Medulla oblongata (tissue), 1 donor: ENCODE data around the gene HIRA.

Source experiments
- DNase-seq: peaks from one replicate; pipeline ENCODE4 v3.0.0-alpha.2; 2015; ENCODE audit errors: extremely low spot score

The HIRA gene

DNA sequence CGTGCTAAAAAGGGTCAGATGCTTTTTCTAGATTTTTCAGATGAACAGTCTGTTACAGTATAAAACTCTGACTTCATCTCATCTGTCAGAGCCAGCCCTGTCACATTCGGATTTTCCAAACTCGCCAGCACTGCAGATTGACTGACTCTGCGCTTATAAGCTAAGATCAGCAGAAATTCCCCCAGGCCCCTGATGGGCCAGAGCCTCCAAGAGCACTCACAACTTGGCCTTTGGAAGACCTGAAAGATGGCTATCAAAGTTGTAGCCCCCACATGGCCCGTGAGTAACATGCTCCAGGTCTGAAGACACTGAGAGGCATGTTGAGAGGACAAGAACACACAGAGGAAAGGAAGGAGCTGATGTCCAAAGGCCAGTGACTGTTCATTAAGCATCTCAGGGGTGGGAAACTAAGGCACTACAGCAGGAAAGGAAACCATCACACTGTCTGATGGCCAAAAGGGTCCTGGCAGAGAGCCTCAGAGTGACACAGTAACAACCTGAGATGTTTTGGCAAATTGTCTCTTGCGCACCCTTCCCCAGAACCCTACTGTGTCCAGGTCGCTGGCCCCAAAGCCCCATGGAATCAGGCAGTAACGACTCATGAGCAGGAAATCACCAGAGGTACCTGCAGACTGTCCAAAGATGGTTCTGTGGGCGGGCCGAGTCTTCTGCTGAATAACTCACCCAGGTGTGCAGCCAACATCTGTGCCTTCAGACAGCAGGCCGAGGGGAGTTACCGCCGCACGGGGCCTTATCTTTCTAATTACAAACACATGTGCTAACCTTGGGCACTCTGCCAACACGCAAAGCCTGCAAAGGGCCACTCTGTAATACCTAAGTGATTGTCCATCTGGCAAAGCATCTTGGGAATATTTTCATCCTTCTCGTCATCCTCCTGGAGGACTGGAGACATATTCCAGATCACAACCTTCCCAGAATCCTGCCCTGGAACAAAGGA lies 23.6 kb downstream of the HIRA start:
- no peak for DNase-seq

DNA sequence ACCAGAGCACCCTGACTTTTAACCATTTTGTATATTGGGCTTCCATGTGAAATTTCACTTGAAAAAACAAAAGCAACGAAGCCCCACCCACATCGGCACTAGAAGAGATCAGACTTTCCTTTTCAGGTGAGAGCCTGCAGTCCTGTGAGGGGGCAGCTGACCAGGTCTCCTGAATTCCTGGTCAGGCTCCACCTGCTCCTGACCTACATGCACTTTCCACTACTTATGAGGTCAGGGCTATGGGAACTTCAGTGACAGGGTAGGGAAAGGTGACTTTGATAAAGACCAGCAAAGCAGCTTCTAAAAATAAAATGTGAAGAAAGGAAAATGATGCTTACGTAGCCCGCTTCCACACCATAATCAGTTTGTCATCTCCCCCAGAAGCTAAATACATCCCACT lies 24.7 kb downstream of the HIRA start:
- DNase-seq: no peak

DNA sequence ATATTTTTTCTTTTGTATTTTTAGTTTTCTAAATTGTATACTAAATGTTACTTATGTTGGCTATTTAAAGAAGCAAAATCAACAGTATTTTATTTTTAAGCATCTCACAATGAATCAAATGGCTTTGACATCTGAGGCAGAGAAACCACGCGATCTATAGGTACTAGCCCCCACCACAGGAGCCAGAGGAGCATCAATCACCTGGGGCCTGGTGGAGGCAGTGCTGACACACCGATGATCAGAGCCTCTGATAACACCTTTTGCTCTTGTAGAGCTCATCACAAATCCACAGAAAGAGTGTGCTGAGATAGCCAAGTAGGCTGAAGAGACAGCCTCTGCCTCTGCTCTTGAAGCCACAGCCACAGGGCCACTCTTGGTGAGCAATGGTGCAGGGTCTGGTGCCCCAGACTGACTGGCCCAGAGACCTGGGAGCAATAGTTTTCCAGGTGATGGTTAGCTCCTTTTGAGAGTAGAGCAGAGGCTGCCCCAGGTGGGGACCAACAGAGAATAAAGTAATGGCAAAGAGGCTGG lies 25.2 kb downstream of the HIRA start:
- no peak for DNase-seq

DNA sequence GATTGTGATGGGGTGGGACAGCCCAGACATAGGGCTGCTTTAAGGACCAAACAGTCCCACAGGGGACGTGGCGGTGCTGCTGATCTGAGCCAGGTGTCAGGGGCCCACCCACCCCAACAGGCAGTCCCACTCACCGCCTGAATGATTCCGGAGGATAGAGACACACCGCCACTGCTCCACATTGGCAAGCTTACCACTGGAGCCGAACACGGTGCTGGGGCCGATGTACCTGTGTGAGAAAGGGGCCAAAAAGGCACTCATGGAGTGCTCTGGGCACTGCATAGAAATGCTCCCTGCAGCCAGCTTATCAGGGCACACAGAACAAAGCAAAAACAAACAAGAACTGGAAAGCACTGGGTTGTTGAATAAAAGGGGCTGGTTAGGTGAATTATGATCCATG lies 25.9 kb downstream of the HIRA start:
- no peak for DNase-seq

DNA sequence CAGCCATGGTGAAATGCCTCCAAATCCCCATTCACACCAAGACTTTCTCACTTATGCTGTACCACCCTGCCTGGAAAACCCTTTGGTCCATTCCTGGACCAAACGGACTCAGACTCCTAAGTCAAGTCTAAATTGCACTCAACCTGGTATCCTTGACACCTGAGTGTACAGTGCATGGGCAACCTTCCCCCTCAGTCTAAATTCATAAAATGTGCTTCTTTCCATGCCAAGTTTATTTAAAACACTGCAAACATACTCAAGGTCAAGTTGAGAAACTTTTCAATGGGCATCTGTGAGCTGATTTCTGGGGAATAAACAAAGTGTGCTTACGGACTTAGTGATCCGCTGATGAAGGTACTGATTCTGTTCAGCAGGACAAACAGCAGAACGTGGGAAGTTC lies 26.4 kb downstream of the HIRA start:
- DNase-seq: no peak

DNA sequence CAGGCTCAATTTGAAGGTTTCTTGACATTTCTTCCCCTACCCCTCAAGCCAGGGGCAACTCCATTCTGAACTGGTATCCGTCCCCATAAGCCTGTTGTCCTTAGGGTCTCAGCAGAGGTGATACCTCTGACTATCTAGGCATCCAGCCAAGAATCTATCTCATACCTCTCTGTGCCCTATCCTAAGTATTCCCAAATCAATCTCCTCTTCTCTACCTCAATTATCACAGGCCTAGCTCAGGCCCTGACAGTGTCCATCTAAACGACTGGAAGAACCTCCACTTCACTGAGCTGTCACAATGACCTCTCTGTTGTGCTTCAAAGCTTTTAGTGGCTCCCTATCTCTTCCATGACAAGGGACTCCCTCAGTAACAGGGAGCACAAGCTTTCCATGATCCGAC lies 26.9 kb downstream of the HIRA start:
- DNase-seq: no peak

DNA sequence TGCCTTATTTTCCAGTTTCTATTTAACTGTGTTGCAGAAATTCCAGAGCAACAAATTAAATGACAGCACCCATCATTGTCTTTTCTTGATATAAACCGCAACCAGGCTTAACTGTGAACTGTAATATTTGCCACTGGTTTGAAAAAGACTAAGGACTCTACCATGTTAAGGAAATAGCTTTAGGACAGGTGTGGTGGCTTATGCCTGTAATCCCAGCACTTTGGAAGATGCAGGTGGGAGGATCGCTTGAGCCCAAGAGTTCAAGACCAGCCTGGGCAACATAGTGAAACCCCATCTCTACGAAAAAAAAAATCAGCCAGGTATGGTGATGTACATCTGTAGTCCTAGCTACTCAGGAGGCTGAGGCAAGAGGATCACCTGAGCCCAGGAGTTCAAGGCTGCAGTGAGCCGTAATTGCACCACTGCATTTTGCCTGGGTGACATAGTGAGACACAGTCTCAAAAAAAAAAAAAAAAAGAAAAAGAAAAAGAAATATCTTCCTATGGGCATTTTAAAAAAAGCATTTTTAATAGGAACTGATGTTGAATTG lies 28.8 kb downstream of the HIRA start:
- DNase-seq: no peak

DNA sequence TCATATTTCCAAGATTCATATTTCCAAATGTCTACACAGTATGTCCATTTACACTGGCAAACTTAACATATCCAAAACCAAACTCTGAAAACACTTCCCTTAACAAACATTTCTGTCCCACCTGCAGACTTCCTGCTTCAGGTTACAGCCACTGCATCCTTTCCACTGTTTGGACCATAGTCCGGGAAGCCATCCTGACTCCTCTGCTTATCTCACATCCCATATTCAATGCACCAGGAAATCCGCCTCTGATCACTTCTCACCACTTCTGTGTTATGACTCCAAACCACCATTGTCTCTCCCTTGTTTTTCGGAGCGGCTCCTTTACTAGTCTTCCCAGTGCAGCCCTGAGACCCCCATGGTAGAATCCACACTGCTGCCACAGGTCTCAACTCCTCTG lies 30.1 kb downstream of the HIRA start:
- DNase-seq: no peak

DNA sequence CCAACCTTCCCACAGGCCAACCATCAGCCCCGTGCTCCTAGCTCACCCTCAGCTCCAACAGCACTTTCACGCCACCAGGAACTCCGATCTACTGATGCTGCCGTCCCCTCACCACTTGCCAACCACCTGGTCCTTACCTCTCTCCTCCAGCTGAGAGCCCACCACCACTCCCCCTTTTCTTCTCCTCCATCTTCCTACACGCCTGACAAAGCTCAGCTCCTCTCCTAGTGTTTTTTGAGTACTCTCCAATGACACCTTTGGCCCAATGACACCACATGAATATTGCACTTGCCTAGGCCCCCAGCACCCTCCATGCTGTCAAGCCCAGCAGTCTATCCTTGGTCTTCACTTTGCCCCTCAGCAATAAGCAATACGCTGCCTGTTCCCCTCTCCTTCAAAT lies 30.7 kb downstream of the HIRA start:
- no peak for DNase-seq

DNA sequence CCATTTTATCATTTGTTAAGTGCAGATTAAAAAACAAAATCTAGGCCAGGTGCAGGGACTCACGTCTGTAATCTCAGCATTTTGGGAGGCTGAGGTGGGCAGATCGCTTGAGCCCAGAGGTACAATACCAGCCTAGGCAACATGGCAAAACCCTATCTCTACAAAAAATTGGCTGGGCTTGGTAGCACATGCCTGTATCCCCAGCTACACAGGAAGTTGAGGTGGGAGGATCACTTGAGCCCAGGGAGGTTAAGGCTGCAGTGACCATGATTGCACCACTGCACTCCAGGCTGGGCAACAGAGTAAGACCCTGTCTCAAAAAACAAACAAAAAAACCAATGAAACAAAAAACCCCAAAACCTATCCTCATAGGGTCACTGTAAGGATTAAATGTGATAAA lies 32.9 kb downstream of the HIRA start:
- DNase-seq: no peak

DNA sequence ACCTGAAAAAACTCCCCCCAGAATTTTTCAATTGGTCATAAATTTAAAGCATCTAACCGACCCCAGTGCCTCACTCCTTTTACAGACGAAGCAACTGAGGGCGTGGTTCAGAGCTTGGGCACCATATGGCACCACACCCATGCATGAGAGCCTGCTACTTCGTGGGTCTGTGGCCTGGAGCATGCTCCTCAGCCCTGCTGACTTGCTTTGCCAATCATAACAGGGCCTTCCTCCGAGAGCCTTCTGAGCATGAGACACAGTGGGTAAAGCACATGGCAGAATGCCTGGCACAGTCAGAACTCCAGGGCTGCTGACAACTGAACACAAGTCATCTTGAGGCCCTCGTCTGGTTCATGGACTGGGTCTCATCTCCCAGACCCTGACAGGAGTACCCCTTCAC lies 33.3 kb downstream of the HIRA start:
- DNase-seq: no peak

DNA sequence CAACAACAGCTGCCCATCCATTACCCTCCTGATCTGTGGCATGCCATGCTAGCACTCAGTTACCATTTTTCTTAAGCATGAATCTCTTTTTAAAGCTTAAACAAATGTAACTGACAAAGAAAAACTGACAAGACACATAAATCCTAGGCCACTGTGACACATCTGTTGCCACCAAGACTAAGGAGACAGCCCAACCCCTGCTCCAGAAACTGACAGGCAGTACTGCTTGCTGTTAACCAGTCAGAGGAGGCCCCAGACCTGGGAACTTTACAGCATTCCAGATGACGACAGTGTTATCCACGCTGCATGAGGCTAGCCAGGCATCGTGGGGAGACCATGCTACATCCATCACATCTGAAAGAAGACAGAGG lies 33.8 kb downstream of the HIRA start:
- no peak for DNase-seq

DNA sequence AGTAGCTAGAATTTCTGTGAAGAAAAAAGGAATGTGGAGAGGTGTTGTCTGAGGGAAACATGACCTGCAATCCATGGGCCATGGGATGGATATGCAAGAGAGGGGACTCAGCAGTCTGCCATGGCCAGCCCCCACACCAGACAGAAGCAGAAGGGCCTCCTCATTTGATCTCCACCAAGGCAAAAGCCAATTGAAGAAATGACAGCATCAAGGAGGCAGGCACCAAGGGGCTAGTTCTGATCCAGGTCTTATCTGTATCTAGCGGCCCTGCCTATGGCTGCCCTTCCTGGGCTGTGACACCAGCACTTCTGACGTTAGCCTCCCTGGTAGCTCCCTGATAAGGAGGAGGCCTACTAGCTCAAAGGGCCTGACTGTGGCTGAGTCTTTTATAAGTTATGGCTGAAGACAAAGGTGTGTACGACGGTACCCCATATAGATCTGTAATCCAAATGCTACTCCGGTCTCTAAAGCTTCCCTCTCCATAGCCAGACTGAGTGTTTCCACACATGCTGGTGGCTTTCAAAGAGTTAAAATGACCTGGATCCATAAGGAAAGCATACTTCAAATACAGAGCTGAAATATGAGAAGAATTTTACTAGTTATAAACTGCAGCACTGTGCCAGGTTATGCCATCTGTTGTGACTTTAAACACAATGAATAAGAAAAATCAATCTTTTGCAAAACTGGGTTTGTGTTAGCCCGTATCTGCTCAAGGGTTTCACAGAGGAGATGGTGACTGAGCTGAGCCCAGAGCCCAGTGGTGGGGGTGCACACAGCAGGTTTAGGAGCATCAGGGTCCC lies 34.4 kb downstream of the HIRA start:
- DNase-seq: no peak

DNA sequence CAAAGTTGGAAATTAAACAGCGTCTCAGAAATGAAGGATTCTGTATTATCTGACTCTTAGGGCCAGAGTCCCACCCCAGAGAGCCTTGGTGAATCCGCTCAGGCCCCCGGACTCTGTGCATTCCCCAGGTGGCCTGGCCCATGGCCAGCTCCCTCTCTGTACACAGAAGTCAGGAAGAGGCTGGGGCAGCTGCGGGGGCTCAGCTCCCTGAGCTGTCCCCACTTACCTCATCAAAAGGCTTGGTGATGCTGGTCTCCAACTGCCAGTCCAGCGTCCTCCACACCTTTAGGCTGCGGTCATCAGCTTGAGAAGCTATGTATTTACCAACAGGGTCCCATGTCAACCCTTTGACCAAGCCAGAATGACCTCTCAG lies 35.0 kb downstream of the HIRA start:
- no peak for DNase-seq

DNA sequence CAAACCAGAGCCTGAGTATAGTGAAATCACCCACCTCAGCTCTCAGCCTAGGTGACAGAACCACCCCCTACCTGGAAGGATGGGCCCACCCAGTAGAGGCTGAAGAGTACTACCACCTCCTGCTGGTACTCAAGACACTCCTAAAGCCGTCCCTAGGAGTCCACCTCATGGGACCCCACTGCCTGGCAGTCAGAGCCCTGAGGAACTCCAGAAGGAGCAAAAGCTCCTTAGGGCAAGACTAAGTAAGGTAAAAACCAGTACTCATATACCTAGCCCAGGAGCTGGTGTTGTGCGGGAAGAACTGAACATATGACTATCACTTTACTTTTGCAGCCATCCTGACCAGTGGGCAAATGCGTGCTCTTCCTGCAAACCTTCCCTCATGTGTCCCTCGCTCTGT lies 36.3 kb downstream of the HIRA start:
- DNase-seq: no peak

DNA sequence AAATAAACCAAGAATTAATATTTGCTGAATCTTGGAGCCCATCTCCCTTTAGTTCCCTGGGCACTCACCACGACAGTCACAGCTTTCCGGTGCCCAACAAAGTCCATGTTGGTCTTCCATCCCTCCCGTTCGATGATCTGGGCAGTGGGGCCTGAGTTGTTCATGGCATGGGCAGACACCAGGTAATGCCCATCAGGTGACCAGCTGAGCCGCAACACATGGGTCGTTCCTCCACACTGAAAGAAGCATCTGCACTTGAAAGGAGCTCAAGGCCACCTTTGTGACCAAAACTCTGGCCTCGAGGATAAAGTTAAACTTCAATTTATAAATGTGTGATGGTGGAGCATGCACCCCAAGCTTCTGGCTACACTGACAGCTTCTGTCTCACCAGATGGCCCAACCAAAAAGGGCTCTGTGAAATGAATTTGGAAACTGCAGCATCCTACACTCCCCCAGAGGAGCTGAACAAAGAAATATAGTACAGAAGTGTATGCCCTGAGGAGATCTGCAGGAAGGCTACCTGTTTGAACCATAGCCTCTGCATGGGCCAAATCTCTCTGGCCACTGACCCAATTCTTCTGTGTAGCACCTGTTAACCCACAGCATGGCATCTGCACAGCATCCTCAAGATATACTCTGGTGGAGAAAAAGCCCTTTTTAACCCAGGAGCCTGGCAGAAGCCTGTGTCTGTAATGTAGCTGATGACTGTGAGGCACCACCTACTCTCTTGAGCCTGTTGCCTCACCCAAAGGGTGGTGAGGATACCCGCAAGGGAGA lies 37.1 kb downstream of the HIRA start:
- DNase-seq: no peak

DNA sequence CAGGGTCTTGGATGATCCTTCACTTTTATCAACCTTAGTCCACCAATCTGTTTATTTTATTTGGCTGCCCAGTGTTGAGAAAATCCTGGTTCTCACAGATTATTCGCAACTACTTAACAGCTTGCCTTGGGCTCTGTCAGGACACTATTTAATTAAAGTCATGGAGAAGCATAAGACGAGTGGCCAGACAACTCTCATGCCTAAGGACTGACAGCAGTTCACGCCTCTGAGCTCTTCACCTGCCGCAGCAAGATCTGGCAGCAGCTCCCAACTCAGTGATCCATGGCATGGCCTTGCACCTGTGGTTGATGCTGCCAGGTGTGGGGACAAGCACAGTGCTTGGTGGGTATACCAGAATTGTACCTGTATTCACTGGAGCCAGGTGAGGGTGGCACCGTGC lies 37.8 kb downstream of the HIRA start:
- no peak for DNase-seq

DNA sequence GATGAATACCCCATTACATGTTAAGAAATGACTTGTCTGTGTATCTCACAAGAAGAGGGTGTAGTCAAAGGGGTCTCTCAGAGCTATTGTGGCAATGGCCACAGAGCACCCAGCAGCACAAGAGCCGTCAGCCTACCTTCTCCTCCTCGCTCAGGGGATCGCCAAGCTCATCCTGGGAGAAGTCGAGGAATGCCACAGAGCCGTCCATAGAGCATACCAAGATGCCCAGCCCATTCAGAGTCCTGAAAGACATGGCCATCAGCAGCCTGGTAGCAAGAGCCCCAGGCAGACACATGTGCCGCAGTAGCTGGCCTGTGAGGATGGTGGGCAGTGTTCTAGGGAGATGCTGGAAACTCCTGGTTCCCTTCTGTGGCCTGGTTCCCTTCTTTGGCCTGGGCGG lies 44.0 kb downstream of the HIRA start:
- DNase-seq: no peak

DNA sequence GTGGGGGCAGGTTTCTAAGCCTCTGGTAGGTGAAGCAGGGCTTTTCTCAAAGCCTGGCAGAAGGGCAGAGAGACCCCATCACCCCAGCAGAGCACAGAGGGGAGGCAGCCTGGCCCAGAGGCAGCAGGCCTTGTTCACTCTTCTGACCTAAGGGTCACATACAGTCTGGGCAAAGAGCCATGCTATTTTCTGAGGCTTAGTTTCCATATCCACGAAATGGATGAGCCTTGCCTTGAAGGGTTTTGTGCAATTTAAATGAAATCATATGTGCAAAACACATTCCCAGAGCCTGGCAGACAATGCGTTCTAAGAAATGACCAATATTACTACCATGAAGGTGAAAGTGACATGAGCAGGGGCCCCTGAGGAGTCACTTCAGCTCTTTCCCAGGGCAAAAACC lies 44.5 kb downstream of the HIRA start:
- DNase-seq: no peak

DNA sequence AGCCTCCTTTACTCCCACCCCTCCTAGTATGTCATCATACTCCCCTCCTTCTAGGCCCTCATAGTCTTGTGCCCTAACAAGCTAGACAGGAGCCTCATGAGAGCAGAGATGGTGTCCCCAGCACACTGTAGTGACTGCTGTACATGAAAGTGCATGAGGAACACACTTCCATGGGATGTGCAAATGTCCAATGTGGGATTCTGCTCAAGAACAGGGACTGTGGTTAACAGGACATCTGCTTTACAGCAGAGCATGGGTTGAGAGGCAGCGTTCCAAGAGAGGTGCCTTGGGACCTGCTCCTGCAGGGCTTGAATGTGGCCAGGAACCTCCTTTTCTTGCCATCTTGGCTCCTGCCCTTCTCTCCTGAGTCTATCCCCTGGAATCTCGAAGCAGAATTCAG lies 45.3 kb downstream of the HIRA start:
- DNase-seq: no peak

DNA sequence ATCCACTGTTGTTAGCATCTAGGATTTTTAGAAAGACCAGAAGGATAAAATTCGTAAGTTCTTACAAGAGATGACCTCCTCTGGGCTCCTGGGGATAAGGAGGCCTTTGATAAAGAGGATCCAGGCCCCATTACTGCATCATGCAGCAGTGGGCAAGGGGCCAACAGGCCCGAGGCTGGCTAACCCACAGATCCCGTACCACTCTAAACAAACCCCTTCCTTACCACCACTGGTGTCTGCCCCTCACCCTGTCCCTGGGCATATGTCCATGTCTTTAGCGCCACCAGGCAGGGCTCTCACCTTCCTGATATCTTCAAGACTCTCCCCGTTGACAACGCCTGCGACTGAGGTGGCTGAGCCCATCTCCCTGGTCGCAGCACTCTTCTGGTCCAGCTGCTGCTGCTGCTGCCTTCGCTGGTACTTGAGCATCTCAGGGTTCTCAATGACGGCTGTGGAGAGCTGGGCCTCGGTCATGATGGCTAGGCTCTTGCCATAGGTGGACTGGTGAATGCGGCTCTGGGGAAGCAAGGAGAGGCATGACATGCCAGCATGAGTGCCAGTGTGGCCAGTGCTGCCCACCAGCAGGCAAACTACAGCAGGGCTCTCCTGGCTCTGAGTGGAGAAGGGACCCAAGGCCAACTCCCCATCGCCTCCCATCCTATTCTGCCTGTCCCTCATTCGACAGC lies 46.2 kb downstream of the HIRA start:
- no peak for DNase-seq
